ENCODE measurements around the gene SLC2A8.

SLC2A8 gene

GRCh38 chr9:127358023-127358535 is 38.9 kb upstream of the SLC2A8 start:
- TF ChIP-seq CTCF (IDR thresholded peaks at IDR 0.05; ENCODE audit: low read length) (no peak), EZH2 (IDR thresholded peaks at IDR 0.05; ENCODE audit: borderline replicate concordance, low read length) (no peak)
- Histone ChIP-seq H3K4me2 (ENCODE audit: low read length) (no peak overlapping the region), H3K27ac (ENCODE audit: low read depth, low read length, poor library complexity, severe bottlenecking) (no peak overlapping the region), H3K4me3 (ENCODE audit: low read depth, low read length, poor library complexity, severe bottlenecking) (no peak overlapping the region), H3K4me1 (ENCODE audit: insufficient read depth, low read length, severe bottlenecking) (no peaks in the 10 kb centered on the region), H3K36me3 (ENCODE audit: insufficient read depth, low read length) (no peaks in the 10 kb centered on the region), H3K79me2 (ENCODE audit: insufficient read depth, low read length) (no peaks in the 10 kb centered on the region), H3K27me3 (ENCODE audit: insufficient read depth, low read length) (no peaks in the 10 kb centered on the region), H3K9me3 (ENCODE audit: low read length) (no peaks in the 10 kb centered on the region), H2AFZ (ENCODE audit: low read length) (no peak overlapping the region), H3K9me2 (ENCODE audit: low read depth, low read length) (no peaks in the 10 kb centered on the region), H4K20me1 (ENCODE audit: insufficient read depth, low read length) (no peaks in the 10 kb centered on the region), H3F3A (ENCODE audit: insufficient read depth, low read length) (no peaks in the 10 kb centered on the region), H3K9ac (ENCODE audit: low read length) (no peak overlapping the region)

- H3K9me2 ChIP-seq (ENCODE audit: low read depth, low read length) = no peaks in the 10 kb centered on the region
- H3K9me3 ChIP-seq (ENCODE audit: low read length) = no peaks in the 10 kb centered on the region
- no peak overlapping the region for H3K9ac ChIP-seq (ENCODE audit: low read length)
- no peaks in the 10 kb centered on the region for H3K79me2 ChIP-seq (ENCODE audit: insufficient read depth, low read length)
- no peaks in the 10 kb centered on the region for H3K4me1 ChIP-seq (ENCODE audit: insufficient read depth, low read length, severe bottlenecking)
- no peak overlapping the region for H3K27ac ChIP-seq (ENCODE audit: low read depth, low read length, poor library complexity, severe bottlenecking)
- H4K20me1 ChIP-seq (ENCODE audit: insufficient read depth, low read length) = no peaks in the 10 kb centered on the region
- no peak for TF ChIP-seq EZH2 (IDR thresholded peaks at IDR 0.05; ENCODE audit: borderline replicate concordance, low read length)
- TF ChIP-seq CTCF (IDR thresholded peaks at IDR 0.05; ENCODE audit: low read length) = no peak
- no peaks in the 10 kb centered on the region for H3K27me3 ChIP-seq (ENCODE audit: insufficient read depth, low read length)
- no peaks in the 10 kb centered on the region for H3K36me3 ChIP-seq (ENCODE audit: insufficient read depth, low read length)
- no peaks in the 10 kb centered on the region for H3F3A ChIP-seq (ENCODE audit: insufficient read depth, low read length)
- H3K4me3 ChIP-seq (ENCODE audit: low read depth, low read length, poor library complexity, severe bottlenecking) = no peak overlapping the region
- H3K4me2 ChIP-seq (ENCODE audit: low read length) = no peak overlapping the region
- no peak overlapping the region for H2AFZ ChIP-seq (ENCODE audit: low read length)
Measured at GRCh38 chr9:127358770-127359169, 38.2 kb upstream of the SLC2A8 start.

GRCh38 chr9:127360250-127360649 is 36.7 kb upstream of the SLC2A8 start:
- Histone ChIP-seq H3F3A (ENCODE audit: insufficient read depth, low read length) (no peaks in the 10 kb centered on the region), H3K4me2 (ENCODE audit: low read length) (no peak overlapping the region), H3K4me1 (ENCODE audit: insufficient read depth, low read length, severe bottlenecking) (no peaks in the 10 kb centered on the region), H2AFZ (ENCODE audit: low read length) (no peak overlapping the region), H3K27me3 (ENCODE audit: insufficient read depth, low read length) (no peaks in the 10 kb centered on the region), H3K9ac (ENCODE audit: low read length) (no peak overlapping the region), H3K27ac (ENCODE audit: low read depth, low read length, poor library complexity, severe bottlenecking) (no peak overlapping the region), H3K4me3 (ENCODE audit: low read depth, low read length, poor library complexity, severe bottlenecking) (no peak overlapping the region), H3K79me2 (ENCODE audit: insufficient read depth, low read length) (no peaks in the 10 kb centered on the region), H3K36me3 (ENCODE audit: insufficient read depth, low read length) (no peaks in the 10 kb centered on the region), H3K9me3 (ENCODE audit: low read length) (no peaks in the 10 kb centered on the region), H4K20me1 (ENCODE audit: insufficient read depth, low read length) (no peaks in the 10 kb centered on the region), H3K9me2 (ENCODE audit: low read depth, low read length) (no peaks in the 10 kb centered on the region)
- TF ChIP-seq EZH2 (IDR thresholded peaks at IDR 0.05; ENCODE audit: borderline replicate concordance, low read length) (no peak), CTCF (IDR thresholded peaks at IDR 0.05; ENCODE audit: low read length) (no peak)
